OCI-M2 (cell line): ENCODE measurements around the gene TIMM21.

Source experiments
- DNase-seq: peaks from one replicate; lab custom pipeline; 2025; ENCODE audit not compliant: unreplicated experiment; lab: John Stamatoyannopoulos, UW

The TIMM21 gene

GRCh38 chr18:74186661-74187060 is 38.3 kb downstream of the TIMM21 start:
- no peak for DNase-seq

- no peak for DNase-seq
These were observed 41.8 kb downstream of the TIMM21 start for GRCh38 chr18:74190086-74190485.

GRCh38 chr18:74191577-74191976 is 43.3 kb downstream of the TIMM21 start:
- no peak for DNase-seq

- no peak for DNase-seq
These were observed 46.4 kb downstream of the TIMM21 start for GRCh38 chr18:74194691-74195090.

- no peak for DNase-seq
These were observed 48.1 kb downstream of the TIMM21 start for GRCh38 chr18:74196220-74197119.

- no peak for DNase-seq
These were observed 49.5 kb downstream of the TIMM21 start for GRCh38 chr18:74197705-74198341.

- DNase-seq = no peak
These were observed 50.1 kb downstream of the TIMM21 start for GRCh38 chr18:74198453-74198852.

GRCh38 chr18:74200780-74201179 is 52.5 kb downstream of the TIMM21 start:
- no peak for DNase-seq

GRCh38 chr18:74203811-74204210 is 55.5 kb downstream of the TIMM21 start:
- no peak for DNase-seq

- DNase-seq = no peak
These were observed 56.3 kb downstream of the TIMM21 start for GRCh38 chr18:74204526-74205152.
